Activated T-cell treated with anti-CD3 and anti-CD28 coated beads, Interleukin-2, amount 50 U/mL, for 48 hours (primary cell): ENCODE results near the gene UTF1.

Experiments used
- DNase-seq, 2 experiments: peaks; one replicate each; pipeline ENCODE4 v3.0.0-alpha.2; 2020

UTF1 gene

GRCh38 chr10:133280391-133281059 lies 50.5 kb downstream of the UTF1 start:
- no peak for DNase-seq

GRCh38 chr10:133281084-133281483 lies 51.1 kb downstream of the UTF1 start:
- DNase-seq, result no peak
